Measurements from ENCODE around the gene ABL1.

Gene ABL1

GRCh38 chr9:130921300-130921988 lies 86.4 kb downstream of the ABL1 start:
- no peak for DNase-seq

GRCh38 chr9:130921989-130922892 lies 87.2 kb downstream of the ABL1 start:
- no peak for DNase-seq

GRCh38 chr9:130922893-130923610 lies 88.0 kb downstream of the ABL1 start:
- no peak for DNase-seq

- DNase-seq, result no peak
Observed at GRCh38 chr9:130923611-130924447, 88.8 kb downstream of the ABL1 start.

- no peak for DNase-seq
Observed at GRCh38 chr9:130924448-130924788, 89.4 kb downstream of the ABL1 start.

GRCh38 chr9:130925050-130925678 lies 90.1 kb downstream of the ABL1 start:
- no peak for DNase-seq

GRCh38 chr9:130927338-130927737 lies 92.3 kb downstream of the ABL1 start:
- DNase-seq, result no peak

- DNase-seq, result no peak
Observed at GRCh38 chr9:130927995-130928900, 93.2 kb downstream of the ABL1 start.

GRCh38 chr9:130929571-130930038 lies 94.6 kb downstream of the ABL1 start:
- no peak for DNase-seq

- no peak for DNase-seq
Observed at GRCh38 chr9:130930132-130930803, 95.2 kb downstream of the ABL1 start.

- no peak for DNase-seq
Observed at GRCh38 chr9:130930804-130931349, 95.8 kb downstream of the ABL1 start.

- DNase-seq, result no peak
Observed at GRCh38 chr9:130931508-130932254, 96.6 kb downstream of the ABL1 start.

- no peak for DNase-seq
Observed at GRCh38 chr9:130932255-130933079, 97.4 kb downstream of the ABL1 start.

- no peak for DNase-seq
Observed at GRCh38 chr9:130933114-130934046, 98.3 kb downstream of the ABL1 start.

- no peak for DNase-seq
Observed at GRCh38 chr9:130934246-130934645, 99.2 kb downstream of the ABL1 start.

- DNase-seq, result no peak
Observed at GRCh38 chr9:130934702-130935647, 99.9 kb downstream of the ABL1 start.

All from NCI-H1436 (cell line).